ENCODE measurements around the gene ZXDC.
A peak's percentile ranks its signal among the peaks of the same experiment; 100 is the strongest.

ZXDC gene

DNA sequence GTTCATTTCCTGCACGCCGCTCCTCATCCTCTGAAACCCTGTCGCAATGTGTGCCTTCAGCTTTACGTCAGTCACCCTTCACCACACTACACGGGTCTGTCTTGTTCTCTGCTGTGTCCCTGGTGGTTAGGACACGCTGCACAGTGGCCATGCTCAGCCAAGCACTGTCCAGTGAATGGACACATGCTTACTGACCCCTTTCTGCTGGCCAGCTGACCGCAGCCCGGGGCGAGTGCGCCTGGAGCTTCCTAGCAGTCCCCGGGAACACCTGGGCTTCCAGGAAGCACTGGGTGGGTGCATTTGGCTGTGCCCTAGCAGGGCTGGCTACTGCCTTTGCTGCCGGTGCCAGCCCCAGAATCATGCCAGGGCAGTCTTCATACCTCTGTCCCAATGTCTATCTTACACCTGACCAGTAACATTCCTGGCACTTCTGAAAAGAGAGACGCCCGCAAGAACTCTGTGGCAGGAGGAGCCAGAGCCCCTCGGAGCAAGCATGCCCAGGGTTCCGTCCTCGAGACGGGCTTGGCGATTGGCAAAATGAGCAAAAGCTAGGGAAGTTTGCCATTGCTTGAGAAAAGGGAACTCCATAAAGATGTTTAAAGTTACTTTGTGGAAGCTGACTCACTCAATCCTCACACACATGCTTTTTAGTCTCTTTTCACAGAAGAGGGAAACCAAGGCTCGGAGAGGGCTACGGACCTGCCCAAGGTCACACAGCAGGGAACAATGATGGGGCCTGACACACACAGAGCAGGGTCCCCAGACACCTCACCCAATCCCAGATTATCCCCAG is 15.7 kb upstream of the ZXDC start:
- H4K20me1 ChIP-seq (ENCODE audit: insufficient read depth, low read length, poor library complexity, severe bottlenecking): no peaks in the 10 kb centered on the region
- no peak overlapping the region for H3K4me3 ChIP-seq (ENCODE audit: low read length, poor library complexity, severe bottlenecking)
- H3K27me3 ChIP-seq (ENCODE audit: insufficient read depth, low read length, poor library complexity, severe bottlenecking): no peaks in the 10 kb centered on the region
- no peaks in the 10 kb centered on the region for H3K36me3 ChIP-seq (ENCODE audit: insufficient read depth, low read length)
- no peak overlapping the region for H2AFZ ChIP-seq (ENCODE audit: low read length)
- no peak for TF ChIP-seq EZH2phosphoT487 (IDR thresholded peaks at IDR 0.05; ENCODE audit: borderline replicate concordance)
- TF ChIP-seq, protein P1, sequence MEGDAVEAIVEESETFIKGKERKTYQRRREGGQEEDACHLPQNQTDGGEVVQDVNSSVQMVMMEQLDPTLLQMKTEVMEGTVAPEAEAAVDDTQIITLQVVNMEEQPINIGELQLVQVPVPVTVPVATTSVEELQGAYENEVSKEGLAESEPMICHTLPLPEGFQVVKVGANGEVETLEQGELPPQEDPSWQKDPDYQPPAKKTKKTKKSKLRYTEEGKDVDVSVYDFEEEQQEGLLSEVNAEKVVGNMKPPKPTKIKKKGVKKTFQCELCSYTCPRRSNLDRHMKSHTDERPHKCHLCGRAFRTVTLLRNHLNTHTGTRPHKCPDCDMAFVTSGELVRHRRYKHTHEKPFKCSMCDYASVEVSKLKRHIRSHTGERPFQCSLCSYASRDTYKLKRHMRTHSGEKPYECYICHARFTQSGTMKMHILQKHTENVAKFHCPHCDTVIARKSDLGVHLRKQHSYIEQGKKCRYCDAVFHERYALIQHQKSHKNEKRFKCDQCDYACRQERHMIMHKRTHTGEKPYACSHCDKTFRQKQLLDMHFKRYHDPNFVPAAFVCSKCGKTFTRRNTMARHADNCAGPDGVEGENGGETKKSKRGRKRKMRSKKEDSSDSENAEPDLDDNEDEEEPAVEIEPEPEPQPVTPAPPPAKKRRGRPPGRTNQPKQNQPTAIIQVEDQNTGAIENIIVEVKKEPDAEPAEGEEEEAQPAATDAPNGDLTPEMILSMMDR (conservative IDR thresholded peaks at IDR 0.05; ENCODE audit: low read length): no peak
- no peaks in the 10 kb centered on the region for H3K79me2 ChIP-seq (ENCODE audit: insufficient read depth, low read length)
- no peaks in the 10 kb centered on the region for H3K9me3 ChIP-seq (ENCODE audit: insufficient read depth, low read depth, low read length)
- H3K4me2 ChIP-seq (ENCODE audit: low read depth, low read length, poor library complexity, severe bottlenecking): no peak overlapping the region
- no peaks in the 10 kb centered on the region for H3K9me2 ChIP-seq (replicated peaks; ENCODE audit: low read depth, low read length)
- no peak overlapping the region for H3K9ac ChIP-seq (ENCODE audit: low read depth, low read length, poor library complexity, severe bottlenecking)
- H3F3A ChIP-seq (ENCODE audit: low read depth): no peaks in the 10 kb centered on the region
- peaks cover 32% of the 10 kb centered on the region for H3K4me1 ChIP-seq (ENCODE audit: insufficient read depth, low read length, poor library complexity, severe bottlenecking)

DNA sequence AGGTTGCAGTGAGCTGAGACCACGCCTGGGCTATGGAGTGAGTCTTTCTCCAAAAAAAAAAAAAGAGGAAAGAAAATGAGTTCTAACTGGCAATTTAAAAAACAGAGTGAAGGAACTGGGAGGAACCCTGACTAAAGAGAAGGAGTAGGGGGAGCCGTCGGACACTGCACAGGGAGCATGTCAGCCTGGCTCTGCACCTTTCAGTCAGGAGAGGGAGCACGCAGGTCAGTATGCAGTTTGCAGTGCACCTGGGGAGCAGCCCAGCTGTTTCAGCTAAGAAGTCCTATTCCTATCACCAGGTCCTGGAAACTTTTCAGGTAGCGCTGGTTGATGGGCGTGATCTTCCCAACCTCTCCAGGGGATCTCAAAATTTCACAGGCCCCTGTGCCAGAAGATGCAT is 14.9 kb upstream of the ZXDC start:
- H3F3A ChIP-seq (ENCODE audit: low read depth): no peaks in the 10 kb centered on the region
- H3K79me2 ChIP-seq (ENCODE audit: insufficient read depth, low read length): no peaks in the 10 kb centered on the region
- no peak overlapping the region for H2AFZ ChIP-seq (ENCODE audit: low read length)
- no peaks in the 10 kb centered on the region for H3K9me2 ChIP-seq (replicated peaks; ENCODE audit: low read depth, low read length)
- H3K36me3 ChIP-seq (ENCODE audit: insufficient read depth, low read length): no peaks in the 10 kb centered on the region
- no peaks in the 10 kb centered on the region for H3K9me3 ChIP-seq (ENCODE audit: insufficient read depth, low read depth, low read length)
- H3K9ac ChIP-seq (ENCODE audit: low read depth, low read length, poor library complexity, severe bottlenecking): no peak overlapping the region
- TF ChIP-seq, protein P1 (conservative IDR thresholded peaks at IDR 0.05; ENCODE audit: low read length): no peak
- TF ChIP-seq EZH2phosphoT487 (IDR thresholded peaks at IDR 0.05; ENCODE audit: borderline replicate concordance): no peak
- H4K20me1 ChIP-seq (ENCODE audit: insufficient read depth, low read length, poor library complexity, severe bottlenecking): no peaks in the 10 kb centered on the region
- H3K4me1 ChIP-seq (ENCODE audit: insufficient read depth, low read length, poor library complexity, severe bottlenecking): peaks cover 37% of the 10 kb centered on the region
- no peak overlapping the region for H3K4me3 ChIP-seq (ENCODE audit: low read length, poor library complexity, severe bottlenecking)
- no peaks in the 10 kb centered on the region for H3K27me3 ChIP-seq (ENCODE audit: insufficient read depth, low read length, poor library complexity, severe bottlenecking)
- no peak overlapping the region for H3K4me2 ChIP-seq (ENCODE audit: low read depth, low read length, poor library complexity, severe bottlenecking)

DNA sequence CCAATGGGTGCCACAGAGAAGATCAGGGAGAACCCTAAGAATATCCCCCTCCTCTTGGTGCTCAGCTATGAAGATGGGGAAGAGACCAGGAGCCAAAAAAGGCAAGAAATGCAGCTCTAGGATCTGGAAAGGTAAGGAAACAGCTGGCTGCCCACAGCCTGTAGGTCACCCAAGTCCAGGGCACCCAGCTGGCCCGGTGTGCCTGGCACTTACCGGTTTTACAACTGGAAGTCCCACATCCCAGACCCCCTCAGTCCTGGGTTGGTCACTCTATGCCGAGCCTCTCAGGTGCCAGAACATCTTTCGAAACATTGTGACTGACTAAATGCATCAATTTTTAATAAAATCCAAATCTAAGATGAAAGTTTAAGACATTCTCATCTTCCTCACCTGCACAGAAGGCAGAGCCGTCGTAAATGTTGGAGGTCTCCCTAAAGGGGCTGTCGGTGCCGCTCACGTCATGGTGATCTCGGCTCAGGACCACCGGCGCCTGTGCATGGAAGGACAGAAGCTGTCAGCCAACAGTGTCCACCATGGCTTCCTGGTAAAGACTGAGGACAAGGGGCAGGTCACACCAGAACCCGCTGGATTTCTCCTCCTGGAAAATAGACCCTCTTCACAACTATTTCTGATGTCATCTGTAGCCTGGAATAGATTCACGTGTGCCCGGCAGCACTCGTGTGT is 13.3 kb upstream of the ZXDC start:
- Histone ChIP-seq H3K79me2 (ENCODE audit: insufficient read depth, low read length) (no peaks in the 10 kb centered on the region), H3K9me3 (ENCODE audit: insufficient read depth, low read depth, low read length) (no peaks in the 10 kb centered on the region), H3K4me1 (ENCODE audit: insufficient read depth, low read length, poor library complexity, severe bottlenecking) (peaks cover 53% of the 10 kb centered on the region), H3K36me3 (ENCODE audit: insufficient read depth, low read length) (no peaks in the 10 kb centered on the region), H4K20me1 (ENCODE audit: insufficient read depth, low read length, poor library complexity, severe bottlenecking) (no peaks in the 10 kb centered on the region), H3K9me2 (replicated peaks; ENCODE audit: low read depth, low read length) (no peaks in the 10 kb centered on the region), H2AFZ (ENCODE audit: low read length) (no peak overlapping the region), H3K27me3 (ENCODE audit: insufficient read depth, low read length, poor library complexity, severe bottlenecking) (no peaks in the 10 kb centered on the region), H3F3A (ENCODE audit: low read depth) (no peaks in the 10 kb centered on the region), H3K9ac (ENCODE audit: low read depth, low read length, poor library complexity, severe bottlenecking) (peak overlapping the region; percentile 77), H3K4me2 (ENCODE audit: low read depth, low read length, poor library complexity, severe bottlenecking) (peak overlapping the region; percentile 75), H3K4me3 (ENCODE audit: low read length, poor library complexity, severe bottlenecking) (no peak overlapping the region)
- TF ChIP-seq, protein P1 (conservative IDR thresholded peaks at IDR 0.05; ENCODE audit: low read length): no peak
- TF ChIP-seq EZH2phosphoT487 (IDR thresholded peaks at IDR 0.05; ENCODE audit: borderline replicate concordance): no peak

Data from Loucy (cell line).